ENCODE data around the gene MEGF9.

MEGF9 gene

GRCh38 chr9:120730654-120731514 lies 16.6 kb upstream of the MEGF9 start:
- DNase-seq: no peak

- DNase-seq: no peak
Observed at GRCh38 chr9:120729791-120730241, 15.5 kb upstream of the MEGF9 start.

- DNase-seq: no peak
Observed at GRCh38 chr9:120726484-120726883, 12.2 kb upstream of the MEGF9 start.

- no peak for DNase-seq
Observed at GRCh38 chr9:120725907-120726306, 11.6 kb upstream of the MEGF9 start.

GRCh38 chr9:120724757-120725400 lies 10.6 kb upstream of the MEGF9 start:
- DNase-seq: no peak

- no peak for DNase-seq
Observed at GRCh38 chr9:120723565-120723964, 9.3 kb upstream of the MEGF9 start.

- no peak for DNase-seq
Observed at GRCh38 chr9:120720404-120720803, 6.1 kb upstream of the MEGF9 start.

- peak in 1 of 2 experiments; percentile 5 for DNase-seq
Observed at GRCh38 chr9:120718316-120718715, 4.0 kb upstream of the MEGF9 start.

- no peak for DNase-seq
Observed at GRCh38 chr9:120717176-120717575, 2.9 kb upstream of the MEGF9 start.

GRCh38 chr9:120716483-120716882 lies 2.2 kb upstream of the MEGF9 start:
- no peak for DNase-seq

- DNase-seq: peak; percentile 27 to 62
Observed at GRCh38 chr9:120715389-120715924, 1.2 kb upstream of the MEGF9 start.

- DNase-seq: peak in 1 of 2 experiments; percentile 43
Observed at GRCh38 chr9:120714846-120715388, 647 bp upstream of the MEGF9 start.

GRCh38 chr9:120713257-120714087 lies 798 bp downstream of the MEGF9 start:
- peak in 1 of 2 experiments; percentile 32 for DNase-seq

GRCh38 chr9:120712539-120713031 lies 1.7 kb downstream of the MEGF9 start:
- DNase-seq: no peak

GRCh38 chr9:120711841-120712538 lies 2.3 kb downstream of the MEGF9 start:
- DNase-seq: peak in 1 of 2 experiments; percentile 11

- peak in 1 of 2 experiments; percentile 14 for DNase-seq
Observed at GRCh38 chr9:120711354-120711753, 2.9 kb downstream of the MEGF9 start.

- peak in 1 of 2 experiments; percentile 20 for DNase-seq
Observed at GRCh38 chr9:120710110-120710981, 3.9 kb downstream of the MEGF9 start.

- DNase-seq: peak; percentile 23 to 60
Observed at GRCh38 chr9:120708526-120709224, 5.6 kb downstream of the MEGF9 start.

GRCh38 chr9:120707170-120707569 lies 7.1 kb downstream of the MEGF9 start:
- no peak for DNase-seq

GRCh38 chr9:120705174-120705573 lies 9.1 kb downstream of the MEGF9 start:
- DNase-seq: no peak

Data from NCI-H526 (cell line).